ENCODE measurements around the gene ZNF511.

ZNF511 gene

GRCh38 chr10:133293810-133294119, 14.9 kb upstream of the ZNF511 start:
- no peak for DNase-seq (ENCODE audit: low read depth)
- H3K4me3 ChIP-seq (ENCODE audit: low read depth, low read length): no peak overlapping the region
- no peak for TF ChIP-seq CTCF (IDR thresholded peaks at IDR 0.05; ENCODE audit: low read depth, low read length, missing control alignments)

GRCh38 chr10:133294189-133294588, 14.5 kb upstream of the ZNF511 start:
- TF ChIP-seq CTCF (IDR thresholded peaks at IDR 0.05; ENCODE audit: low read depth, low read length, missing control alignments): no peak
- DNase-seq (ENCODE audit: low read depth): no peak
- no peak overlapping the region for H3K4me3 ChIP-seq (ENCODE audit: low read depth, low read length)

GRCh38 chr10:133295426-133296320, 13.0 kb upstream of the ZNF511 start:
- TF ChIP-seq CTCF (IDR thresholded peaks at IDR 0.05; ENCODE audit: low read depth, low read length, missing control alignments): no peak
- no peak overlapping the region for H3K4me3 ChIP-seq (ENCODE audit: low read depth, low read length)
- no peak for DNase-seq (ENCODE audit: low read depth)

GRCh38 chr10:133297504-133297903, 11.2 kb upstream of the ZNF511 start:
- no peak for TF ChIP-seq CTCF (IDR thresholded peaks at IDR 0.05; ENCODE audit: low read depth, low read length, missing control alignments)
- H3K4me3 ChIP-seq (ENCODE audit: low read depth, low read length): no peak overlapping the region
- DNase-seq (ENCODE audit: low read depth): no peak

- DNase-seq (ENCODE audit: low read depth): no peak
- H3K4me3 ChIP-seq (ENCODE audit: low read depth, low read length): no peak overlapping the region
- TF ChIP-seq CTCF (IDR thresholded peaks at IDR 0.05; ENCODE audit: low read depth, low read length, missing control alignments): no peak
Measured at GRCh38 chr10:133298466-133298865, 10.2 kb upstream of the ZNF511 start.

- no peak overlapping the region for H3K4me3 ChIP-seq (ENCODE audit: low read depth, low read length)
- no peak for TF ChIP-seq CTCF (IDR thresholded peaks at IDR 0.05; ENCODE audit: low read depth, low read length, missing control alignments)
- DNase-seq (ENCODE audit: low read depth): no peak
Measured at GRCh38 chr10:133299224-133299623, 9.5 kb upstream of the ZNF511 start.

GRCh38 chr10:133299738-133300137, 9.0 kb upstream of the ZNF511 start:
- no peak for DNase-seq (ENCODE audit: low read depth)
- TF ChIP-seq CTCF (IDR thresholded peaks at IDR 0.05; ENCODE audit: low read depth, low read length, missing control alignments): no peak
- no peak overlapping the region for H3K4me3 ChIP-seq (ENCODE audit: low read depth, low read length)
